Subcutaneous abdominal adipose tissue (tissue), 5 donors: Measurements from ENCODE around the gene TGM5.
"Not testable (repeated sequence)": the region's sequence is repeated elsewhere in the genome, so short reads cannot be mapped to it uniquely, and the experiment has no call there.

Source experiments
- H3K27ac ChIP-seq: one replicate; pipeline ENCODE4 v1.7.0; 2013; ENCODE audit warnings: low read depth, mild to moderate bottlenecking, inconsistent platforms, low read length, moderate library complexity
- H3K27me3 ChIP-seq, 5 donors: one replicate each; pipeline ENCODE4 v1.7.0; 2013; ENCODE audit warnings: low read length in 5 of 5, inconsistent platforms in 1 of 5; ENCODE audit not compliant: control insufficient read depth in 5 of 5, insufficient read depth in 4 of 5
- H3K36me3 ChIP-seq, 5 donors: one replicate each; pipeline ENCODE4 v1.7.0; 2013; ENCODE audit warnings: low read length in 5 of 5; ENCODE audit not compliant: control insufficient read depth in 5 of 5, insufficient read depth in 5 of 5
- H3K4me1 ChIP-seq, 5 donors: one replicate each; pipeline ENCODE4 v1.7.0; 2013; ENCODE audit warnings: low read length in 5 of 5, mild to moderate bottlenecking in 3 of 5, moderate library complexity in 1 of 5; ENCODE audit not compliant: control insufficient read depth in 5 of 5, insufficient read depth in 5 of 5
- H3K4me3 ChIP-seq, 5 donors: one replicate each; pipeline ENCODE4 v1.7.0; 2013; ENCODE audit warnings: low read length in 5 of 5, low read depth in 1 of 5
- H3K9ac ChIP-seq, 5 donors: one replicate each; pipeline ENCODE4 v1.7.0; 2013; ENCODE audit warnings: low read length in 5 of 5, mild to moderate bottlenecking in 4 of 5, moderate library complexity in 3 of 5
- H3K9me3 ChIP-seq, 5 donors: one replicate each; pipeline ENCODE4 v1.7.0; 2013; ENCODE audit warnings: low read length in 5 of 5; ENCODE audit not compliant: control insufficient read depth in 5 of 5
- donor health status: healthy.
- donor health status: healthy.
- donor health status: healthy.
- donor health status: healthy.
- donor health status: healthy.

TGM5 gene

GRCh38 chr15:43289656-43290055 is 22.9 kb upstream of the TGM5 start:
- not testable (repeated sequence) for H3K36me3 ChIP-seq, H3K9me3 ChIP-seq

GRCh38 chr15:43287254-43287653 is 20.5 kb upstream of the TGM5 start:
- H3K4me3 ChIP-seq: no peak overlapping the region
- H3K36me3 ChIP-seq: no peaks in the 10 kb centered on the region
- no peak overlapping the region for H3K27ac ChIP-seq
- no peak overlapping the region for H3K9ac ChIP-seq
- H3K27me3 ChIP-seq: peaks cover 0 to 8% (median 2%) of the 10 kb centered on the region in 5 donors
- H3K4me1 ChIP-seq: peaks cover 0 to under 1% (median 0%) of the 10 kb centered on the region in 5 donors
- no peaks in the 10 kb centered on the region for H3K9me3 ChIP-seq

More at GRCh38 chr15:43289656-43290055, 22.9 kb upstream of the TGM5 start:
- H3K27me3 ChIP-seq: peaks cover 4 to 17% (median 10%) of the 10 kb centered on the region in 5 donors
- H3K4me3 ChIP-seq, H3K9ac ChIP-seq, H3K27ac ChIP-seq: not testable (repeated sequence)
- H3K4me1 ChIP-seq: peaks cover 0 to 13% (median 12%) of the 10 kb centered on the region in 5 donors

- Histone ChIP-seq H3K27me3 (peaks cover 0 to 8% (median 4%) of the 10 kb centered on the region in 5 donors), H3K9ac (no peak overlapping the region), H3K4me3 (no peak overlapping the region), H3K27ac (no peak overlapping the region), H3K4me1 (no peaks in the 10 kb centered on the region), H3K36me3 (no peaks in the 10 kb centered on the region), H3K9me3 (no peaks in the 10 kb centered on the region)
Measured at GRCh38 chr15:43286074-43286473, 19.3 kb upstream of the TGM5 start.

- Histone ChIP-seq H3K9ac (no peak overlapping the region), H3K4me1 (no peaks in the 10 kb centered on the region), H3K27ac (no peak overlapping the region), H3K27me3 (peaks cover 0 to 8% (median 4%) of the 10 kb centered on the region in 5 donors), H3K9me3 (no peaks in the 10 kb centered on the region), H3K4me3 (no peak overlapping the region), H3K36me3 (no peaks in the 10 kb centered on the region)
Measured at GRCh38 chr15:43285609-43286037, 18.9 kb upstream of the TGM5 start.

GRCh38 chr15:43283526-43283925 is 16.8 kb upstream of the TGM5 start:
- no peaks in the 10 kb centered on the region for H3K9me3 ChIP-seq
- H3K9ac ChIP-seq: no peak overlapping the region
- no peak overlapping the region for H3K27ac ChIP-seq
- H3K27me3 ChIP-seq: peaks cover 0 to 11% (median 5%) of the 10 kb centered on the region in 5 donors
- H3K4me1 ChIP-seq: no peaks in the 10 kb centered on the region
- no peak overlapping the region for H3K4me3 ChIP-seq
- no peaks in the 10 kb centered on the region for H3K36me3 ChIP-seq

- Histone ChIP-seq H3K27ac (no peak overlapping the region), H3K36me3 (no peaks in the 10 kb centered on the region), H3K27me3 (peaks cover 0 to 9% (median 5%) of the 10 kb centered on the region in 5 donors), H3K9ac (no peak overlapping the region), H3K9me3 (no peaks in the 10 kb centered on the region), H3K4me1 (no peaks in the 10 kb centered on the region), H3K4me3 (no peak overlapping the region)
Measured at GRCh38 chr15:43281926-43282602, 15.3 kb upstream of the TGM5 start.

- no peaks in the 10 kb centered on the region for H3K9me3 ChIP-seq
- H3K9ac ChIP-seq: no peak overlapping the region
- no peak overlapping the region for H3K27ac ChIP-seq
- peaks cover 3 to 9% (median 5%) of the 10 kb centered on the region in 5 donors for H3K27me3 ChIP-seq
- no peak overlapping the region for H3K4me3 ChIP-seq
- H3K4me1 ChIP-seq: no peaks in the 10 kb centered on the region
- H3K36me3 ChIP-seq: no peaks in the 10 kb centered on the region
Measured at GRCh38 chr15:43280996-43281395, 14.3 kb upstream of the TGM5 start.

GRCh38 chr15:43279496-43279895 is 12.8 kb upstream of the TGM5 start:
- H3K9me3 ChIP-seq: no peaks in the 10 kb centered on the region
- no peaks in the 10 kb centered on the region for H3K4me1 ChIP-seq

GRCh38 chr15:43278869-43279268 is 12.1 kb upstream of the TGM5 start:
- H3K9ac ChIP-seq: no peak overlapping the region
- H3K27ac ChIP-seq: no peak overlapping the region
- peaks cover 3 to 13% (median 10%) of the 10 kb centered on the region in 5 donors for H3K27me3 ChIP-seq
- H3K36me3 ChIP-seq: no peaks in the 10 kb centered on the region
- H3K4me1 ChIP-seq: peaks cover 0 to 5% (median 0%) of the 10 kb centered on the region in 5 donors
- no peak overlapping the region for H3K4me3 ChIP-seq
- H3K9me3 ChIP-seq: no peaks in the 10 kb centered on the region

More at GRCh38 chr15:43279496-43279895, 12.8 kb upstream of the TGM5 start:
- Histone ChIP-seq H3K4me3 (no peak overlapping the region), H3K27ac (no peak overlapping the region), H3K36me3 (no peaks in the 10 kb centered on the region), H3K9ac (no peak overlapping the region), H3K27me3 (peaks cover 3 to 13% (median 5%) of the 10 kb centered on the region in 5 donors)

- no peak overlapping the region for H3K27ac ChIP-seq
Measured at GRCh38 chr15:43277901-43278300, 11.2 kb upstream of the TGM5 start.

More at GRCh38 chr15:43277901-43278300, 11.2 kb upstream of the TGM5 start:
- Histone ChIP-seq H3K27me3 (peaks cover 3 to 13% (median 10%) of the 10 kb centered on the region in 5 donors), H3K4me1 (peaks cover 0 to 5% (median 0%) of the 10 kb centered on the region in 5 donors), H3K9me3 (no peaks in the 10 kb centered on the region), H3K36me3 (no peaks in the 10 kb centered on the region), H3K9ac (no peak overlapping the region), H3K4me3 (no peak overlapping the region)
